ENCODE measurements around the gene ZP3. TPM values are rescaled to one million over a fixed set of nuclear protein-coding genes. Genes with fewer than 3 reads are reported as not detected.
"Not testable (repeated sequence)": the region's sequence is repeated elsewhere in the genome, so short reads cannot be mapped to it uniquely, and the experiment has no call there.

ZP3 gene
- polyA plus RNA-seq, 1 donor (not counting 4 experiments of a cell fraction or from before 2014, with no cell fraction given), result 6.9 TPM

DNA sequence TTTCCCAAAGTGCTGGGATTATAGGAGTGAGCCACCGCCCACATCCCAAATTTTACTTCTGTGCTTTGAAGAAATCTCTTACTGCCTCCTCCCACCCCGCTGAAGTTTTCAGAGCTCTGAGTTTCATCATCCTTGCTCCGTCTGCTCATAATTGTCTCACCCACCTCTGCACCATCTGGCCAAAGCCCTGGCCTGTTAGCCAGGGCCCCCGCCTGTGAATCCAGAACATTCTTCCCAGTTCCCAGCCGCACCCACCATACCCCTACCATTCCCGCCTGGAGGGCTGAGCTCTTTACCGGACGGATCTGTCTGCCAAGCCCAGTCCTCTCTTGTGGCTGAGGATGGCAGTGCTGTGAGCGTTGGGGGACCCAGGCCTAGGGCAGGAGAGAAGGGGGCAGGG is 29.8 kb upstream of the ZP3 start:
- no peaks in the 10 kb centered on the region for H3K9me1 ChIP-seq (ENCODE audit: control insufficient read depth, extremely low read depth, insufficient read depth, low read length)
- TF ChIP-seq, protein P1, sequence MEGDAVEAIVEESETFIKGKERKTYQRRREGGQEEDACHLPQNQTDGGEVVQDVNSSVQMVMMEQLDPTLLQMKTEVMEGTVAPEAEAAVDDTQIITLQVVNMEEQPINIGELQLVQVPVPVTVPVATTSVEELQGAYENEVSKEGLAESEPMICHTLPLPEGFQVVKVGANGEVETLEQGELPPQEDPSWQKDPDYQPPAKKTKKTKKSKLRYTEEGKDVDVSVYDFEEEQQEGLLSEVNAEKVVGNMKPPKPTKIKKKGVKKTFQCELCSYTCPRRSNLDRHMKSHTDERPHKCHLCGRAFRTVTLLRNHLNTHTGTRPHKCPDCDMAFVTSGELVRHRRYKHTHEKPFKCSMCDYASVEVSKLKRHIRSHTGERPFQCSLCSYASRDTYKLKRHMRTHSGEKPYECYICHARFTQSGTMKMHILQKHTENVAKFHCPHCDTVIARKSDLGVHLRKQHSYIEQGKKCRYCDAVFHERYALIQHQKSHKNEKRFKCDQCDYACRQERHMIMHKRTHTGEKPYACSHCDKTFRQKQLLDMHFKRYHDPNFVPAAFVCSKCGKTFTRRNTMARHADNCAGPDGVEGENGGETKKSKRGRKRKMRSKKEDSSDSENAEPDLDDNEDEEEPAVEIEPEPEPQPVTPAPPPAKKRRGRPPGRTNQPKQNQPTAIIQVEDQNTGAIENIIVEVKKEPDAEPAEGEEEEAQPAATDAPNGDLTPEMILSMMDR (optimal IDR thresholded peaks at IDR 0.05 in 1 of 3, IDR thresholded peaks at IDR 0.05 in 1 of 3, conservative IDR thresholded peaks at IDR 0.05 in 1 of 3; ENCODE audit: extremely low read depth in 1 of 3, insufficient read depth in 2 of 3, low read length in 3 of 3), result no peak
- no peak for TF ChIP-seq EZH2 (IDR thresholded peaks at IDR 0.05; ENCODE audit: low read length)
- no peak overlapping the region for H3K27ac ChIP-seq (ENCODE audit: control insufficient read depth, insufficient read depth, low read length)
- peaks cover 24% of the 10 kb centered on the region for H3K4me1 ChIP-seq (ENCODE audit: control insufficient read depth, extremely low read depth, insufficient read depth, low read length)
- no peaks in the 10 kb centered on the region for H4K20me1 ChIP-seq (ENCODE audit: control insufficient read depth, extremely low read depth, insufficient read depth, low read length)
- DNase-seq (ENCODE audit: low read depth, low spot score) (no peak), FAIRE-seq (no peak)
- H3K27me3 ChIP-seq (ENCODE audit: control insufficient read depth, extremely low read depth, insufficient read depth, low read length), result no peaks in the 10 kb centered on the region
- no peaks in the 10 kb centered on the region for H3K36me3 ChIP-seq (ENCODE audit: control insufficient read depth in 2 of 2, extremely low read depth in 1 of 2, insufficient read depth in 2 of 2, low read length in 2 of 2)
- H2AFZ ChIP-seq (ENCODE audit: control insufficient read depth, low read length), result no peak overlapping the region
- no peak overlapping the region for H3K4me2 ChIP-seq (ENCODE audit: control insufficient read depth, extremely low read depth, insufficient read depth, low read depth, low read length)
- dilution Hi-C loops (cut with MboI; ENCODE audit: extremely low pct_ligation_motif_present, low sequenced_read_pairs), result no loop called here
- no peak overlapping the region for H3K4me3 ChIP-seq (ENCODE audit: control insufficient read depth in 2 of 3, extremely low read depth in 1 of 3, insufficient read depth in 2 of 3, low read depth in 1 of 3, low read length in 3 of 3)
- no peak overlapping the region for H3K9ac ChIP-seq (ENCODE audit: control insufficient read depth, extremely low read depth, insufficient read depth, low read length)
- H3K9me3 ChIP-seq (ENCODE audit: control insufficient read depth, low read depth, low read length), result no peaks in the 10 kb centered on the region
- no peaks in the 10 kb centered on the region for H3K79me2 ChIP-seq (ENCODE audit: control insufficient read depth, insufficient read depth, low read length)

DNA sequence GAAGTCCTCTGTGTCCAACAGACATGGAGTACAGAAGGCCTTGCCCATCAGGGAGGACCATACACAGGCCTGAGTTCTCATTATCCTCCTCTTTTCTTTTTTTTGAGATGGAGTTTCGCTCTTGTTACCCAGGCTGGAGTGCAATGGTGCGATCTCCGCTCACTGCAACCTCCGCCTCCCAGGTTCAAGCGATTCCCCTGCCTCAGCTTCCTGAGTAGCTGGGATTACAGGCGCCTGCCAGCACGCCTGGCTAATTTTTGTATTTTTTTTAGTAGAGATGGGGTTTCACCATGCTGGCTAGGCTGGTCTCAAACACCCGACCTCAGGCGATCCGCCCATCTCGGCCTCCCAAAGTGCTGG is 29.2 kb upstream of the ZP3 start:
- FAIRE-seq, result not testable (repeated sequence)

DNA sequence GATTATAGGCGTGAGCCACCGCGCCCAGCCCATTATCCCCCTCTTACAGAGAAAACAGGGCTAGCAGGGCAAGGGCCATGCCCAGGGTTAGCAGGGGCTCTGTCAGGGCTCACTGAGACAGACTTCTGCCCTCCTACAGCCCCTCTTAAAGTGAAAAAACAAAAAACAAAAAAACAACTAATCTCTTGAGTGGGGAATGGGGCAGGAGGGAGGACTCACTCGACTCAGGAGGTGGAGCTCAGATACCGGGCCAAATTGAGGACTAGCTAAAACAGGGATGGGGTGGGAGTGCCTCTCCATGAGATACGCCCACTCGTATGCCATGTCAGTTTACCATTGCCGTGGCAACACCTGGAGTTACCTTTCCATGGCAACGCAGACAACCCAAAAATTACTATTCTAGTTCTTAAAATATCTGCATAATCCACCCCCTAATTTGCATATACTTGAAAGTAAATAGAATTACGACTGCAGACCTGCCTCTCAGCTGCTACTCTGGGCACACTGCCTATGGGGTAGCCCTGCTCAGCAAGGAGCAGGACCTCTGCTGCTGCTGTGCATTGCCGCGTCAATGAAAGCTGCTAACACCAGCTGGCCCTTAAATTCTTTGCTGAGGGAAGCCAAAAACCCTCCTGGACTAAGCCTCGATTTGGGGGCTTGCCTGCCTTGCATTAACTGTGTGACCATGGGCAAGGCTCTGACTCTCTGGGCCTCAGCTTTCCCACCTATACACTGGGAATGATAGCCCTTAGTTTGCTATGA is 28.6 kb upstream of the ZP3 start:
- Histone ChIP-seq H3K27ac (ENCODE audit: control insufficient read depth, insufficient read depth, low read length) (no peak overlapping the region), H3K9ac (ENCODE audit: control insufficient read depth, extremely low read depth, insufficient read depth, low read length) (no peak overlapping the region), H3K36me3 (ENCODE audit: control insufficient read depth in 2 of 2, extremely low read depth in 1 of 2, insufficient read depth in 2 of 2, low read length in 2 of 2) (no peaks in the 10 kb centered on the region), H4K20me1 (ENCODE audit: control insufficient read depth, extremely low read depth, insufficient read depth, low read length) (no peaks in the 10 kb centered on the region), H3K9me3 (ENCODE audit: control insufficient read depth, low read depth, low read length) (no peaks in the 10 kb centered on the region), H3K27me3 (ENCODE audit: control insufficient read depth, extremely low read depth, insufficient read depth, low read length) (no peaks in the 10 kb centered on the region), H3K79me2 (ENCODE audit: control insufficient read depth, insufficient read depth, low read length) (no peaks in the 10 kb centered on the region), H3K9me1 (ENCODE audit: control insufficient read depth, extremely low read depth, insufficient read depth, low read length) (no peaks in the 10 kb centered on the region), H2AFZ (ENCODE audit: control insufficient read depth, low read length) (no peak overlapping the region), H3K4me1 (ENCODE audit: control insufficient read depth, extremely low read depth, insufficient read depth, low read length) (peaks cover 24% of the 10 kb centered on the region), H3K4me3 (ENCODE audit: control insufficient read depth in 2 of 3, extremely low read depth in 1 of 3, insufficient read depth in 2 of 3, low read depth in 1 of 3, low read length in 3 of 3) (no peak overlapping the region), H3K4me2 (ENCODE audit: control insufficient read depth, extremely low read depth, insufficient read depth, low read depth, low read length) (no peak overlapping the region)
- DNase-seq (ENCODE audit: low read depth, low spot score), result no peak
- dilution Hi-C loops (cut with MboI; ENCODE audit: extremely low pct_ligation_motif_present, low sequenced_read_pairs), result no loop called here
- FAIRE-seq, result no peak
- TF ChIP-seq, protein P1 (optimal IDR thresholded peaks at IDR 0.05 in 1 of 3, IDR thresholded peaks at IDR 0.05 in 1 of 3, conservative IDR thresholded peaks at IDR 0.05 in 1 of 3; ENCODE audit: extremely low read depth in 1 of 3, insufficient read depth in 2 of 3, low read length in 3 of 3), result no peak
- no peak for TF ChIP-seq EZH2 (IDR thresholded peaks at IDR 0.05; ENCODE audit: low read length)

More for the DNA sequence above, 29.2 kb upstream of the ZP3 start:
- H3K9ac ChIP-seq (ENCODE audit: control insufficient read depth, extremely low read depth, insufficient read depth, low read length); H3K27me3 ChIP-seq (ENCODE audit: control insufficient read depth, extremely low read depth, insufficient read depth, low read length); H3K9me3 ChIP-seq (ENCODE audit: control insufficient read depth, low read depth, low read length); dilution Hi-C loops (cut with MboI; ENCODE audit: extremely low pct_ligation_motif_present, low sequenced_read_pairs); H3K36me3 ChIP-seq (ENCODE audit: control insufficient read depth in 2 of 2, extremely low read depth in 1 of 2, insufficient read depth in 2 of 2, low read length in 2 of 2); H3K4me2 ChIP-seq (ENCODE audit: control insufficient read depth, extremely low read depth, insufficient read depth, low read depth, low read length); H4K20me1 ChIP-seq (ENCODE audit: control insufficient read depth, extremely low read depth, insufficient read depth, low read length); H3K9me1 ChIP-seq (ENCODE audit: control insufficient read depth, extremely low read depth, insufficient read depth, low read length); H3K4me3 ChIP-seq (ENCODE audit: control insufficient read depth in 2 of 3, extremely low read depth in 1 of 3, insufficient read depth in 2 of 3, low read depth in 1 of 3, low read length in 3 of 3); H3K79me2 ChIP-seq (ENCODE audit: control insufficient read depth, insufficient read depth, low read length); H3K27ac ChIP-seq (ENCODE audit: control insufficient read depth, insufficient read depth, low read length); DNase-seq (ENCODE audit: low read depth, low spot score): not testable (repeated sequence)
- H3K4me1 ChIP-seq (ENCODE audit: control insufficient read depth, extremely low read depth, insufficient read depth, low read length), result peaks cover 24% of the 10 kb centered on the region
- peak overlapping the region; percentile 10 for H2AFZ ChIP-seq (ENCODE audit: control insufficient read depth, low read length)
